ENCODE data around the gene VPS16. TPM values are rescaled to one million over a fixed set of nuclear protein-coding genes. Genes with fewer than 3 reads are reported as not detected.
"Not testable (repeated sequence)": the region's sequence is repeated elsewhere in the genome, so short reads cannot be mapped to it uniquely, and the experiment has no call there.

VPS16 gene
- total RNA-seq, 2 donors from 2014 or later: 54.3 to 60.7 TPM

DNA sequence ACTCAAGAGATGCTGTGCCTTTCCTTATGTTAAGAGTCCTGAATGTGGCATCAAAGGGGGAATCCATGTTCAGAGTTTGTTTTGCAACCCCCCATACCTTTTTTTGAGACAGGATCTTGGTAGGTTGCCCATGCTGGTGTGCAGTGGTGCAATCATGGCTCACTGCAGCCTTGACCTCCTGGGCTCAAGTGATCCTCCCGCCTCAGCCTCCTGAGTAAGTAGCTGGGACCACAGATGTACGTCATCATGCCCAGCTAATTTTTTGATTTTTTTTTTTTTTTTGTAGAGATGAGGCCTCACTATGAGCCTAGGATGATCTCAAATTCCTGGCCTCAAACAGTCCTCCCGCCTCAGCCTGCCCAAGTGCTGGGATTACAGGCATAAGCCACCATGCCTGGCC lies 49.3 kb downstream of the VPS16 start:
- ATAC-seq (replicated peaks in 1 of 2) (no peak), DNase-seq (no peak)
- no peak overlapping the region for H3K4me3 Mint-ChIP-seq
- H3K27me3 Mint-ChIP-seq (ENCODE audit: low read depth): no peaks in the 10 kb centered on the region
- H3K9me3 Mint-ChIP-seq: no peaks in the 10 kb centered on the region
- peaks cover 64% of the 10 kb centered on the region for H3K4me1 Mint-ChIP-seq (ENCODE audit: low read depth)
- peaks cover 2 to 23% of the 10 kb centered on the region in 2 donors for H3K36me3 Mint-ChIP-seq (ENCODE audit: insufficient read depth in 2 of 2)
- no peak overlapping the region for H3K27ac Mint-ChIP-seq

GRCh38 chr20:2890742-2891141 lies 50.2 kb downstream of the VPS16 start:
- no peak for DNase-seq
- ATAC-seq (replicated peaks in 1 of 2): peak in 1 of 2 donors; percentile 47
- peak overlapping the region in 1 of 2 donors; percentile 10 for H3K4me3 Mint-ChIP-seq
- peak overlapping the region; percentile 17 for H3K27ac Mint-ChIP-seq
- H3K36me3 Mint-ChIP-seq (ENCODE audit: insufficient read depth in 2 of 2): peaks cover 2 to 22% of the 10 kb centered on the region in 2 donors
- peaks cover 54% of the 10 kb centered on the region for H3K4me1 Mint-ChIP-seq (ENCODE audit: low read depth)
- no peaks in the 10 kb centered on the region for H3K27me3 Mint-ChIP-seq (ENCODE audit: low read depth)
- H3K9me3 Mint-ChIP-seq: no peaks in the 10 kb centered on the region

GRCh38 chr20:2891343-2891742 lies 50.8 kb downstream of the VPS16 start:
- peak overlapping the region; percentile 17 for H3K27ac Mint-ChIP-seq
- no peaks in the 10 kb centered on the region for H3K27me3 Mint-ChIP-seq (ENCODE audit: low read depth)
- H3K4me3 Mint-ChIP-seq: peak overlapping the region; percentile 10 to 33
- peaks cover 53% of the 10 kb centered on the region for H3K4me1 Mint-ChIP-seq (ENCODE audit: low read depth)
- peaks cover 2 to 24% of the 10 kb centered on the region in 2 donors for H3K36me3 Mint-ChIP-seq (ENCODE audit: insufficient read depth in 2 of 2)
- DNase-seq (no peak), ATAC-seq (replicated peaks in 1 of 2) (no peak)
- H3K9me3 Mint-ChIP-seq: no peaks in the 10 kb centered on the region

GRCh38 chr20:2892376-2892775 lies 51.8 kb downstream of the VPS16 start:
- peaks cover 2 to 30% of the 10 kb centered on the region in 2 donors for H3K36me3 Mint-ChIP-seq (ENCODE audit: insufficient read depth in 2 of 2)
- peaks cover 55% of the 10 kb centered on the region for H3K4me1 Mint-ChIP-seq (ENCODE audit: low read depth)
- H3K27ac Mint-ChIP-seq: peak overlapping the region; percentile 34
- ATAC-seq (replicated peaks in 1 of 2) (no peak), DNase-seq (no peak)
- H3K4me3 Mint-ChIP-seq: no peak overlapping the region
- no peaks in the 10 kb centered on the region for H3K9me3 Mint-ChIP-seq
- H3K27me3 Mint-ChIP-seq (ENCODE audit: low read depth): no peaks in the 10 kb centered on the region

DNA sequence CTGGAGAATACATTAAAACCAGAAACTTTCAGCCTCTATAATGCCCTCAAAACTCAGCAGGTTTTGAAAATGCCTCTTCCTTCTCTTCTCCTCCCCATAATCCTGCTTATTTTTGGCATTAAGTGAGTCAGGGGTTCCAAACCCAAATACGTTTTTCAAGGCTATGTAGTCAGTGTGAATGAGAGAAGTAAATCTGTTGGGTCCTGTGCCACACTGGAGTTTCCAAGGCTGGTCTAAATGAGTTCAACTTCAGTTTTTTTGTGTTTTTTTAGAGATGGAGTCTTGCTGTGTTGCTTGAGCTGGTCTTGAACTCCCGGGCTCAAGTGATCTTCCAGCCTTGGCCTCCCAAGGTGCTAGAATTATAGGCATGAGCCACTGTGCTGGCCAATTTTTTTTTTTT lies 53.7 kb downstream of the VPS16 start:
- no peaks in the 10 kb centered on the region for H3K27me3 Mint-ChIP-seq (ENCODE audit: low read depth)
- H3K9me3 Mint-ChIP-seq: no peaks in the 10 kb centered on the region
- no peak overlapping the region for H3K27ac Mint-ChIP-seq
- no peak overlapping the region for H3K4me3 Mint-ChIP-seq
- H3K4me1 Mint-ChIP-seq (ENCODE audit: low read depth): peaks cover 45% of the 10 kb centered on the region
- ATAC-seq (replicated peaks in 1 of 2) (no peak), DNase-seq (no peak)
- peaks cover 2 to 32% of the 10 kb centered on the region in 2 donors for H3K36me3 Mint-ChIP-seq (ENCODE audit: insufficient read depth in 2 of 2)

GRCh38 chr20:2895154-2895553 lies 54.6 kb downstream of the VPS16 start:
- peaks cover 2 to 32% of the 10 kb centered on the region in 2 donors for H3K36me3 Mint-ChIP-seq (ENCODE audit: insufficient read depth in 2 of 2)

GRCh38 chr20:2899243-2899642 lies 58.7 kb downstream of the VPS16 start:
- ATAC-seq (replicated peaks in 1 of 2) (peak; percentile 90 to 93), DNase-seq (peak; percentile 28 to 44)
- Mint-ChIP-seq H3K9me3 (no peaks in the 10 kb centered on the region), H3K4me3 (no peak overlapping the region), H3K36me3 (ENCODE audit: insufficient read depth in 2 of 2) (peaks cover under 1 to 15% of the 10 kb centered on the region in 2 donors), H3K27me3 (ENCODE audit: low read depth) (no peaks in the 10 kb centered on the region), H3K27ac (no peak overlapping the region), H3K4me1 (ENCODE audit: low read depth) (peaks cover 56% of the 10 kb centered on the region)

More at GRCh38 chr20:2895154-2895553, 54.6 kb downstream of the VPS16 start:
- ATAC-seq (replicated peaks in 1 of 2); H3K27ac Mint-ChIP-seq; H3K4me3 Mint-ChIP-seq; H3K9me3 Mint-ChIP-seq; DNase-seq; H3K27me3 Mint-ChIP-seq (ENCODE audit: low read depth): not testable (repeated sequence)
- H3K4me1 Mint-ChIP-seq (ENCODE audit: low read depth): peaks cover 45% of the 10 kb centered on the region

- no peak for DNase-seq
- peaks cover 0 to 10% of the 10 kb centered on the region in 2 donors for H3K36me3 Mint-ChIP-seq (ENCODE audit: insufficient read depth in 2 of 2)
- no peak overlapping the region for H3K4me3 Mint-ChIP-seq
- H3K27ac Mint-ChIP-seq: no peak overlapping the region
- no peaks in the 10 kb centered on the region for H3K9me3 Mint-ChIP-seq
- no peaks in the 10 kb centered on the region for H3K27me3 Mint-ChIP-seq (ENCODE audit: low read depth)
- H3K4me1 Mint-ChIP-seq (ENCODE audit: low read depth): peaks cover 56% of the 10 kb centered on the region
- ATAC-seq (replicated peaks in 1 of 2): no peak
Observed at GRCh38 chr20:2900845-2901592, 60.5 kb downstream of the VPS16 start.

- DNase-seq: no peak
- Mint-ChIP-seq H3K9me3 (no peaks in the 10 kb centered on the region), H3K27me3 (ENCODE audit: low read depth) (no peaks in the 10 kb centered on the region), H3K4me3 (no peak overlapping the region), H3K27ac (no peak overlapping the region), H3K36me3 (ENCODE audit: insufficient read depth in 2 of 2) (peaks cover 0 to 4% of the 10 kb centered on the region in 2 donors), H3K4me1 (ENCODE audit: low read depth) (peaks cover 48% of the 10 kb centered on the region)
- ATAC-seq (replicated peaks in 1 of 2): no peak
Observed at GRCh38 chr20:2902291-2902690, 61.7 kb downstream of the VPS16 start.

DNA sequence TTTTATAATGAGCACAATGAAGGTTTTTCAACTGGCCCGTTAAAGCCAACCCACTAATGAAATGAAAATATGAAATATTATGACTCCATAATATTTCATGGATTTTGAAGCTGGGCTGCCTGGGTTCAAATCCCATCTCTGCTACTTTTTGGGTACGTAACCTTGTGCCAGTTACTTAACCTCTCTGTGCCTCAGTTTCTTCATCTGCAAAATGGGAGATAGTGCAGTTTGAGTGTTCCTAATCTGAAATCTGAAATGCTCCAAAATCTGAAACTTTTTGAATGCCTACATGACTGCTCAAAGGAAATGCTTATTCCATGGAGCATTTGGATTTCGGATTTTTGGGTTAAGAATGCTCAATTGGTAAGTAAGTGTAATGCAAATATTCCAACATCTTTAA lies 62.3 kb downstream of the VPS16 start:
- Mint-ChIP-seq H3K9me3 (no peaks in the 10 kb centered on the region), H3K36me3 (ENCODE audit: insufficient read depth in 2 of 2) (peaks cover 0 to 3% of the 10 kb centered on the region in 2 donors), H3K27me3 (ENCODE audit: low read depth) (no peaks in the 10 kb centered on the region), H3K27ac (no peak overlapping the region), H3K4me3 (no peak overlapping the region), H3K4me1 (ENCODE audit: low read depth) (peaks cover 48% of the 10 kb centered on the region)
- DNase-seq (no peak), ATAC-seq (replicated peaks in 1 of 2) (no peak)

- no peaks in the 10 kb centered on the region for H3K27me3 Mint-ChIP-seq (ENCODE audit: low read depth)
- DNase-seq (no peak), ATAC-seq (replicated peaks in 1 of 2) (no peak)
- H3K27ac Mint-ChIP-seq: no peak overlapping the region
- peaks cover 46% of the 10 kb centered on the region for H3K4me1 Mint-ChIP-seq (ENCODE audit: low read depth)
- peaks cover 0 to 3% of the 10 kb centered on the region in 2 donors for H3K36me3 Mint-ChIP-seq (ENCODE audit: insufficient read depth in 2 of 2)
- no peaks in the 10 kb centered on the region for H3K9me3 Mint-ChIP-seq
- H3K4me3 Mint-ChIP-seq: no peak overlapping the region
Observed at GRCh38 chr20:2903686-2904085, 63.1 kb downstream of the VPS16 start.

GRCh38 chr20:2907519-2907918 lies 67.0 kb downstream of the VPS16 start:
- Mint-ChIP-seq H3K9me3 (no peaks in the 10 kb centered on the region), H3K4me1 (ENCODE audit: low read depth) (peaks cover 22% of the 10 kb centered on the region), H3K27ac (no peak overlapping the region), H3K27me3 (ENCODE audit: low read depth) (no peaks in the 10 kb centered on the region), H3K4me3 (no peak overlapping the region), H3K36me3 (ENCODE audit: insufficient read depth in 2 of 2) (peaks cover 0 to 6% of the 10 kb centered on the region in 2 donors)
- ATAC-seq (replicated peaks in 1 of 2) (no peak), DNase-seq (no peak)

DNA sequence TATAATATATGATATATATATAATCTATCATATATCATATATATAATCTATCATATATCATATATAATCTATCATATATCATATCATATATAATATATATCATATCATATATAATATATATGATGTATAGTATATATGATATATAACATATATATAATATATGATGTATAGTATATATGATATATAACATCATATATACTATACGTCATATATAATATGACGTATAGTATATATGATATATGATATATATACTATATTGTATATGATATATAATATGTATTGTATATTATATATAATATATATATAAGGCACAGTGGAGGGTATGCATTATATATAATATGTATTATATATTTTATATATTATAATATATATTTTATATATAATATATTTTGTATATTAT lies 69.4 kb downstream of the VPS16 start:
- ATAC-seq (replicated peaks in 1 of 2): no peak
- Mint-ChIP-seq H3K27ac (no peak overlapping the region), H3K9me3 (no peaks in the 10 kb centered on the region), H3K4me1 (ENCODE audit: low read depth) (peaks cover 23% of the 10 kb centered on the region), H3K4me3 (no peak overlapping the region), H3K27me3 (ENCODE audit: low read depth) (no peaks in the 10 kb centered on the region), H3K36me3 (ENCODE audit: insufficient read depth in 2 of 2) (peaks cover 0 to 6% of the 10 kb centered on the region in 2 donors)
- DNase-seq: no peak

GRCh38 chr20:2911200-2911599 lies 70.7 kb downstream of the VPS16 start:
- DNase-seq (peak; percentile 14 to 17), ATAC-seq (replicated peaks in 1 of 2) (peak; percentile 98 to 99)
- peaks cover 26% of the 10 kb centered on the region for H3K4me1 Mint-ChIP-seq (ENCODE audit: low read depth)
- H3K27me3 Mint-ChIP-seq (ENCODE audit: low read depth): no peaks in the 10 kb centered on the region
- peak overlapping the region in 1 of 2 donors; percentile 42 for H3K4me3 Mint-ChIP-seq
- no peaks in the 10 kb centered on the region for H3K9me3 Mint-ChIP-seq
- H3K36me3 Mint-ChIP-seq (ENCODE audit: insufficient read depth in 2 of 2): peaks cover 0 to 3% of the 10 kb centered on the region in 2 donors
- peak overlapping the region; percentile 36 for H3K27ac Mint-ChIP-seq

Measured in activated T-cell treated with anti-CD3 and anti-CD28 coated beads, Interleukin-2, amount 50 U/mL, for 72 hours (primary cell).